Astrocyte of the cerebellum (primary cell): ENCODE data around the gene ATF3.

Experiments used
- DNase-seq: peaks from one replicate; pipeline ENCODE4 v3.0.0-alpha.2; 2011; ENCODE audit warnings: low read depth
- H3K4me3 ChIP-seq: 2 replicates; pipeline ENCODE4 v1.5.1; 2011; ENCODE audit warnings: mild to moderate bottlenecking, low read depth, low read length, moderate library complexity
- in situ Hi-C: cut with HindIII; loops from 2 replicates; pipeline ENCODE4 v1.10.0; 2017; ENCODE audit warnings: low sequenced_read_pairs
- TF ChIP-seq, protein P1 (sequence below): IDR thresholded peaks from 2 replicates; pipeline ENCODE4 v1.5.1; 2012; ENCODE audit warnings: low read length, low read depth, moderate library complexity, mild to moderate bottlenecking; ENCODE audit errors: missing control alignments

Gene ATF3

DNA sequence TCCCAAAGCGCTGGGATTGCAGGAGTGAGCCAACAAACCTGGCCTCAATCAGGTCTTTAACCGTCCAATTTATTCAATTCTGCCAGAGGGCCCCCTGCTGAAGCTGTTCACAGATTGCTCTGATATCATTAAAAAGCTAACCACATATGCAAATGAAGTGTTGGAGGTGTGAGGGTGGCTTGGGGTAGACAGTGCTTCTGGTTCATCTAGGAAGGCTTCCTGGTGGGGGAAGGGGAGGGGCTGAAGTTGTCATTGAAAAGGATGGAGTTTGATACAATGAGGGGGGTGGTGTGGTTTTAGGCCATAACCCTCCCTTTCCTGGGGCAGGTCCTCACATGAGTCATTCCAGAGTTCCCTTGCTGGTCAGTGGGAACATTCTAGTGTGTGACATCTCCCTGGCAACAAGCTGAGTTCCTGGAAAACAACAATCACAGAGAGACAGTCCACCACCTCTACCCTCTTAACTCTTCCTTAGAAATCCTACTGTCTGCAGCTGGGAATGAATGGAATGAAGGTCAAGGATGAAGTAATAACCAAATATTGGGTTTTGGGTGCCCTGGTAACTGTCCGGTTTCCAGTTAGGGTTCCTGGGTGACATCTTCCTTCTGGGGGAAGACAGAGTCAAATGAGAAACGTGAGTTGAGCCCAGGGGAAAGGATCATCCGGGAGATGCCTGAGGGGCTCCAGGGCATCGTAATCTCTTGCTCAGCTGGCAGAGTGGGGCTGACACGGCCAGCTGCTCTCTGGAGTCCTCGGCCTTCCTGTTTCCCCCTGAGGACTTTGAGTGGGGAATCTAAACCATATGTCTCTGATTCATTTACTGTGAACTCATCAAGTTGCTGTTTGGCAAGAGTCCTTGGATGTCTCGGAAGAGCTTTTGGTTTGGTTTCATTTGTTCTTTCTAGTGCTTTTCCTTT, 58.9 kb downstream of the ATF3 start:
- in situ Hi-C loops, result no loop called here
- no peak overlapping the region for H3K4me3 ChIP-seq
- TF ChIP-seq, protein P1, sequence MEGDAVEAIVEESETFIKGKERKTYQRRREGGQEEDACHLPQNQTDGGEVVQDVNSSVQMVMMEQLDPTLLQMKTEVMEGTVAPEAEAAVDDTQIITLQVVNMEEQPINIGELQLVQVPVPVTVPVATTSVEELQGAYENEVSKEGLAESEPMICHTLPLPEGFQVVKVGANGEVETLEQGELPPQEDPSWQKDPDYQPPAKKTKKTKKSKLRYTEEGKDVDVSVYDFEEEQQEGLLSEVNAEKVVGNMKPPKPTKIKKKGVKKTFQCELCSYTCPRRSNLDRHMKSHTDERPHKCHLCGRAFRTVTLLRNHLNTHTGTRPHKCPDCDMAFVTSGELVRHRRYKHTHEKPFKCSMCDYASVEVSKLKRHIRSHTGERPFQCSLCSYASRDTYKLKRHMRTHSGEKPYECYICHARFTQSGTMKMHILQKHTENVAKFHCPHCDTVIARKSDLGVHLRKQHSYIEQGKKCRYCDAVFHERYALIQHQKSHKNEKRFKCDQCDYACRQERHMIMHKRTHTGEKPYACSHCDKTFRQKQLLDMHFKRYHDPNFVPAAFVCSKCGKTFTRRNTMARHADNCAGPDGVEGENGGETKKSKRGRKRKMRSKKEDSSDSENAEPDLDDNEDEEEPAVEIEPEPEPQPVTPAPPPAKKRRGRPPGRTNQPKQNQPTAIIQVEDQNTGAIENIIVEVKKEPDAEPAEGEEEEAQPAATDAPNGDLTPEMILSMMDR, result no peak
- peak; percentile 89 for DNase-seq

DNA sequence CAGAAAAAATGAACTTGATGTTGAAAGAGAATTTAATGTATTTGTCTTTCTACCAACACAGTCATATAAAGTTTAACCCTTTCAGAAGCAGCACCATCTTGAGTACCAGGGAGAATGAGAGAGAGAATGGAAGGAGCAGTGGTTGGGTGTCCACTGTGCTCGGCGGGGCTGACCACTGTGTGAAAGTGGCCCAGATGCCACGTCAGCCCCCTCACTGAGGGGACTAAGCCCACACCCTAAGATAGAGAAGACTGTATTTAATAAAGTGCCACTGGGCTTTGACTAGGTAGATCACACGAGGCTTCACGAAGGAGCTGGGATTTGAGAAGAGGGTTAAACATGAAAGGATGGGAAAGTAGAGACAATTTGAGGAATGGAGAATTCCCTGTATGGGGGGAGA, 59.9 kb downstream of the ATF3 start:
- TF ChIP-seq, protein P1, result no peak
- DNase-seq, result no peak
- in situ Hi-C loops, result no loop called here
- H3K4me3 ChIP-seq, result no peak overlapping the region

DNA sequence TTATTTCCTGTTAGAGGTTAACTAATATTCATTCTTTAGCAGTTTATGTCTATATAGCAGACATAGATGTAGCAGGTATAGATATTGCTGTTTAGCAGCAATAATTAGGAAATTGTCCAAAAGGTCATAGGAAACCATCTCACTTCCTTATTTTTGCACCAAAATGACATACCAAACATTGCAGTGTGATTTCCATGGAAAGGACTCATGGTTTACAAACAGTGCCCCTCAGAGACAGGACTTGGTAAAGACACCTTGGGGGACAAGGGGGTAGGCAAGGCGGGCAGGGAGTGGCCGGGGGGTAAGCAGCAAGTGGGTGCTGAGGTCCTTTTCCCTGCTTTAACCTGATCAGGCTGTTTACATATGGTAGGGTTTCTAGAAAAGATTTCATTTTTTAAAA, 60.5 kb downstream of the ATF3 start:
- in situ Hi-C loops, result no loop called here
- DNase-seq, result no peak
- H3K4me3 ChIP-seq, result no peak overlapping the region
- TF ChIP-seq, protein P1, result peak; percentile 19

DNA sequence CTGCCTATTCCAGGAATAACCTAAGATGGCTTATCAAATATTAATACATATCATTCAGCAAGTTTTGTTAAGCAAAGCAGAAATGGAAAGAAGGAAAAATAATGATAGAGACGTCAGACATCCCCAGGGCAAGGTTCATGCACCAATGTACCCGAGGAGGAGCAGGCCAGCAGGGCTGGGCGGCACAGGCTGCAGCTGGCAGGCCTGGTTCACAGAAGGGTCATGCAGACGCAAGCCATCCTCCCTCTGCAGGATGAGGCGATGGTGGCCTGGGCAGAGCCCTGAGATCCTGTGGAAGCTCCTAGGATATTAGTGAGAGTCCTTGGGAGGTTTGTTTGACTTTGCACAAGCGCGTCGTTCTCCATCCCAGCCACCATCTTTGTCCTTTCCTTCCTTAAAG, 61.0 kb downstream of the ATF3 start:
- in situ Hi-C loops, result no loop called here
- no peak for DNase-seq
- TF ChIP-seq, protein P1, result no peak
- no peak overlapping the region for H3K4me3 ChIP-seq

DNA sequence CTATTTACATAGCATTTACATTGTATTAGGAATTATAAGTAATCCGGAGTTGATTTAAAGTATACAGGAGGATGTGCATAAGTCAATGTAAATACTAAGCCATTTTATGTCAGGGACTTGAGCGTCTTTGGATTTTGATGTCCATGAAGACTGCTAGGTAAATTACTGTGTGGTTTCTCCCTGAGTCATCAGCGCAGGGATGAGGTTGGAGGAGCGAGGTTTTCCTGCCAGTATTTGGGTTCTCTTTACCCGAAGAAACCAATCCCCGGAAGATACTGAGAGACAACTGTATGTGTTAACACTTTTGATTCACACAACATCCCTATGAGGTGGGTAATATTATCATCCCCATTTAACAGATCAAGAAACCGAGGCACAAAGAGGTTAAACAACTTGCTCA, 61.7 kb downstream of the ATF3 start:
- no peak for DNase-seq
- no peak overlapping the region for H3K4me3 ChIP-seq
- in situ Hi-C loops, result no loop called here
- TF ChIP-seq, protein P1, result no peak
